ENCODE measurements around the gene NRXN3.

DNA sequence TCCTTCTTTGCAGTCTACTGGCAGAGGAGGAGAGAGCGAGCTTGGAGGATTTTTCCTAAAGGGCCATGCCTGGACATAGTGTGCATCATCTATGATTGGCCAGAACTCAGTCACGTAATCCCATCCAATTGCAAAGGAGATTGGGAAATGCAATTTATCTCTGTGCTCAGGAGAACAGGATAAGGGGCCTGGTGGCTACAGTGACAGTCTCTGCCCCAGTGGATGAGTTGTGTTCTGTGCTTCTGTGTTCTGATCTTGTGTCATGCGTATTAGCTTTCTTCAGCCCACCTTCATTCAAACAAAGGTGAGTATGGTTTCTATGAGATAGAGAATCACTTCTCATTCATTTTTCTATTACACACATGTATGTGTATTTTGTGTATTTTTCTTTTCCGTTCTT is 144.3 kb downstream of the NRXN3 start:
- no peak for TF ChIP-seq GATA2 (IDR thresholded peaks at IDR 0.05; ENCODE audit: low read depth, low read length)
- no peak for TF ChIP-seq GATA3 (IDR thresholded peaks at IDR 0.05; ENCODE audit: low read depth, low read length)

Data from SH-SY5Y (cell line).